HG03066 (cell line): ENCODE results near the gene REEP1.
"Not testable (repeated sequence)": the region's sequence is repeated elsewhere in the genome, so short reads cannot be mapped to it uniquely, and the experiment has no call there.

Experiments
- ATAC-seq: cut with Tn5 transposase; IDR thresholded peaks from one replicate; pipeline ENCODE4 v1.9.1; 2021; ENCODE audit warnings: low read depth; ENCODE audit not compliant: unreplicated experiment

Gene REEP1

DNA sequence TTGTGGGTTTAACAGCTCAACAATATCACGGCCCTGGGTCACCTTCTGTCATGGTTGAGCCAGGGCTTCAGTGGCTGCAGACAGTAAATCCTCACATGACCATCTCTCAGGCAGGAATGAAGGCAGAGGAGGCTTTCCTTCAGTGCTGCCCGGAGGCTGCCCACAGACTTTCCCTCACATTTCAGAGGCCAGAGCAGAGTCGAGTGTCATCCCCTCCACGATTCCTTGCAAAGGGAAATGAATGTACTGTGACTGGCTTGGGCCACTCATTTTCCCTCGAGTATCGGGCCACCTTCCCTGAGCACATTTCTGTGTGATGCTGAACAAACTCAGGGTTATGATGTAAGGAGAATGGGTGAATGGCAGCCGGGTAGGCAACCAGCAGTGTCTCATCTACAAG is 10.0 kb upstream of the REEP1 start:
- ATAC-seq: no peak

DNA sequence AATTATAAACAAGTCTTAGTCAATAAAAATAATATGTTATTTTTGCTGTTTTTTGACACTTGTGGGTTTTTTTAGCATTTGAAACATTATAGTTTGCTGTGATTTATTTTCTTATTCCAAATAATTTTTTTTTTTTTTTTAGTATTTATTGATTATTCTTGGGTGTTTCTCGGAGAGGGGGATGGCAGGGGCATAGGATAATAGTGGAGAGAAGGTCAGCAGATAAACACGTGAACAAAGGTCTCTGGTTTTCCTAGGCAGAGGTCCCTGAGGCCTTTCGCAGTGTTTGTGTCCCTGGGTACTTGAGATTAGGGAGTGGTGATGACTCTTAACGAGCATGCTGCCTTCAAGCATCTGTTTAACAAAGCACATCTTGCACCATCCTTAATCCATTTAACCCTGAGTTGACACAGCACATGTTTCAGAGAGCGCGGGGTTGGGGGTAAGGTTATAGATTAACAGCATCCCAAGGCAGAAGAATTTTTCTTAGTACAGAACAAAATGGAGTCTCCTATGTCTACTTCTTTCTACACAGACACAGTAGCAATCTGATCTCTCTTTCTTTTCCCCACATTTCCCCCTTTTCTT is 8.5 kb upstream of the REEP1 start:
- not testable (repeated sequence) for ATAC-seq

DNA sequence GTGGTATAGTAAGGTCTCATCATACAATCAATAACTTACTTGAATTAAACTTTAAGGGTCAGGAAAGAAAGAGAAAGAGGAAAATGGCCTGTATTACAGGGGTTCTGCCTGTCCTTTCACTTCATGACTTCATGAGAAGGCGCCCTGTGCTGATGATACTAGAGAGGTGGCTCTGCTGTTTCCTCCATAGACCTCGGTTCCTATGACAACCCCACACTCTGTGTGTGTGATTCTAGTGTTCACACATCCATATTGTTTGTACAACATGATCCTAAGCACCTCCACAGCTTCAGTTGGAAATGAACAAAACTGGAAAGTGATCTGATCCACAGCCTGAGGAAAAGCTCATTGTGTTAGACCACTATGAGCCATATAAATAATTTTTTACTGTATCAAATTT is 7.0 kb upstream of the REEP1 start:
- no peak for ATAC-seq

DNA sequence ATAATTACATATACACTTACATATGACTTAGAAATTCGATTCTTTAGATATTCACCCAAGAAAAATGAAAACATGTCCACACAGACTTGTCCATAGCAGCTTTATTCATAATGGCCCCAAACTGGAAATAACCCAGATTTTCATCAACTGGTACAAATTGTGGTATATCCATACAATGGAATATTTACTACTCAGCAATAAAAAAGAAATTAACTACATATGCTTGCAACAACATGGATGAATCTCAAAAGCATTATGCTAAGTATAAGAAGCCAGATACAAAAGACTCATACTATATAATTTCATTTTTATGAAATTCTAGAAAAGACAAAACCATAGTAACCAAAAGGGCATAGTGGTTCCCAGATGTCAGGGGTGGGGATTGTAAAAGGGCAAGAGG is 5.1 kb upstream of the REEP1 start:
- ATAC-seq: no peak

DNA sequence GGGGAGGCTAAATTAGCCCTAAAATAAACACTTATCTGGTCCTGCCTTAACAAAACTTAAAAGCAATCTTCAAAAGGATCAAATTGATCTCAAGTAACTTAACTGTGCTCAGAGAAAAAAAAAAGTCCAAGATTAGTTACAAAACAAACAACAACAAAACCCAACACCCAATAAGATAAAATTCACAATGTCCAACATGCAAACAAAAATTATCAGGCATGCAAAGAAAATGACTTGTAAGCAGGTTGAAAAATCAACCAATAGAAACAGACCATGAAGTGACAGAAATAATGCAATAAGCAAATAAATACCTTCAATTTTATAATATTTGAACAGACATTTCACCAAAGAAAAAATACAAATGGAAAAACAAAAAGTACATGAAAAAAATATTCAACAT is 4.0 kb upstream of the REEP1 start:
- ATAC-seq: no peak

DNA sequence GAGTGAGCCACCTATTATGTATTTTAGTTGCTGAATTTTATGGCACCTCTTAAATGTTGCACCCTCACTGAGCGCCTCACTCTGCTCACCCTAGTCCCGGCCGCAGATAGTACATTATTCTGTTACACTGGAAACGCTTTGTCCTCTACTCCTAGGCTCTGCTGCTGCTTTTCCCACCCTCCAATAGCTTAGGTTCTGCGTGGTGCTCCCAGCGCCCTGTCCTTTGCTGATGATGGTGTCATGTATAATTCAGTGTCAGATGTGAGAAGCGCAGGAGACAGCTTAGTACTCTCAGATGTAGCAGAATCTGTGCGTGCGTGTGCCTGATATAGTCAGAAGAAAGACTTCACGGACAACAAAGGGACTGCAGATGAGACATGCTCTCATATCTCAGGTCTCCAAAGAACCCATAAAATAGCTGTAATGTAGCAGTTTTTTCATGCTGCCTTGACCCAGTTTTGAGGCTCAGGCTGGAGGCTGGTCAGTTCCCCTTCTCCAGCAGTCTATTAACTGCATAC is 1.4 kb upstream of the REEP1 start:
- ATAC-seq: no peak

DNA sequence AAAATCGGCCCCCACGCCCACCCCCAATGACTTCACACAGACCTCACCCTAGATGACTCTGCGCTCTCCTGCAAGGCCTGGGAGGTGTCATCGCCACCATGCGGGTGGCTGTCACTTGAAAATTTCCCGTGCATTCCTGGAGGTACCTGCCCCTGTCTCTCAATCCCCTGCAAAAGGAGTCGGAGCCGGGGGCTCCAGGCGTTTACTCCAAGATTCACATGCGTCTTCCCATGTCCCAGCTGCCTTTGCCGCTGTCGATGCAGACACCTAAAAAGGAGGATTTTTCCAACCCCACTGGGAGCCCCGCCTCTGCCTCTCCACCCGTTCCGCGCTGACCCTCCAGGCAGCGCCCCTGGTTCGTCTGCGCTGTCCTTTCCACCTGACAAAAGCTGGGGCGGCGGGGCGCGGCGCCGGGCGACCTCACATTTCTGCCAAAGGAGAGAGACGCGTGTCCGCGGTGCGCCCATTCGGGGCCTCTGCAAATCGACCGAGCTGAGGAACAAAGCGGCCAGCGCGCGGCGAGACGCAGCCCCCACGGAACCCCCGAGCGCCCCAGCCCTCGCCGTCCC is 667 bp downstream of the REEP1 start:
- ATAC-seq: no peak

DNA sequence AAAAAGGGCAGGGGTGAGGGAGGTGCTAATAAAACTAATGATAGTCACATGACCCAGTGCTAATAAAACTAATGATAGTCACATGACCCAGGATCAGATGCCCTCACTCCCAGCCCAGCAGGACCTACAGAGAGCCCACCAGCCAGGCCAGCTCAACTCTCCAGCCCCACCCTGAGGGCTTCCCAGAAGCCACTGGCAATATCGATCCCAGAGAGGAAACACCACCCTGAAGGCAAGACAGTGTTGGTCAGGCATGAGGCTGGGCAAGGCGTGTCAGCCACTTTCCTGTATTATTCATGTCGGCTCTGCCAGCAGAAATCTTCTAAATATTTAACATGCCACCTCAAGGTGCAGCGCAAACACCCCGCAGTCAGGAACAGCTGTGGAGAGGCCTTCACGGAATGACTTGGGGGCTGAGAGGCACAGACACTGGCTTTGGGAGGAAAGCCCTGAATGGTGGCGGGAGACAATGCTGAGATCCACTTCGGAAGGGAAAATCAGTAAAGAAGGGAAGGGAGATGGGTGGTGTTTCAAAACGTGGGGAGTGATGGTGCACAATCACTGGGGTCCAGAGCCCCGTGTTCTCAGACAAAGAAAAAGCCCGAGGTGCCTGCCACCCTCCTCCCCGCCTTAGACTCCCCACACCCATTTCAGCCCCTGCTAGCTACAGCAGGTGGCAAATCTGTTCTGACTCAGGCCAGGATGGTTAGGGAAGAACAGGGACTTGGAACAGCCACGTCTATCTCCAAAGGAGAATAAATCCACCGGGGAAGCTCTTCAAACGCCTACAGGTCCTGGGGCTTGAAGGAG is 1.4 kb downstream of the REEP1 start:
- no peak for ATAC-seq

DNA sequence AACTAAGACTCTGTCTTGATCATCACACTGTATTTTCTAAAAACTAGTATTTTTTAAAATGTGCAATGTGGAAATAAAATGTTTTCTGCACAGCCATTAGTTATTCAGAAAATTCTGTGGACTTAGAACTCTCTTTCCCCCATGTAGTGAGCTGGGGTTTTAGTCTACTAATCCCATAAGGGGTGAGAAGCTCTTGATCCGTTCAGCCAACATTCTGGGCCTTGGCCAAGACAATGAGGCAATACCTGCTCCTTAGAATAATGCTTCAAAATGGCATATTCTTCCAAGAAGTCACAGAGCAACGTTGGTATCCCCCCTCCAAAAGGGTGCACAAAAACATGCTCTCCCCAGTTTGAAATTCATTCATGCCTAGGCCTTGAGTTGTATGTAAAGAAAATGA is 4.0 kb downstream of the REEP1 start:
- no peak for ATAC-seq

DNA sequence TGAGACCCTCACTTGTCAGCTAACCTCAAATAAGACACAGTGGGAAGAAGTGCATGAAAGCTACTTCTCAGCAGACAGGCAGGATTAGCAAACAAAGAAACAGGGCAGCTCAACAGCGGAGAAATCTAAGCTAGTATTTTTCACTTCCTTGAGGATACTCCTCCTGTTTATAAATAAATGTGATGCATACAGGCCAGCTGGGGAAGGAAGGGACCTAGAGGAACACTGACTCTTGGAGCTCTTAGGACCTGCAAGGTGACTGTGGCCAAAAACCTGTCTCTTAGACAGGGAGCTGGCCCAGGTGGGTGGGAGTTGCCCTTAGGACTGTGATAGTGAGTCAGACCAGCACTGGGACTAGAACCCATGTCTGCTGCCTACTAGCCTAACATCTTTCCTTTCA is 4.8 kb downstream of the REEP1 start:
- ATAC-seq: no peak

DNA sequence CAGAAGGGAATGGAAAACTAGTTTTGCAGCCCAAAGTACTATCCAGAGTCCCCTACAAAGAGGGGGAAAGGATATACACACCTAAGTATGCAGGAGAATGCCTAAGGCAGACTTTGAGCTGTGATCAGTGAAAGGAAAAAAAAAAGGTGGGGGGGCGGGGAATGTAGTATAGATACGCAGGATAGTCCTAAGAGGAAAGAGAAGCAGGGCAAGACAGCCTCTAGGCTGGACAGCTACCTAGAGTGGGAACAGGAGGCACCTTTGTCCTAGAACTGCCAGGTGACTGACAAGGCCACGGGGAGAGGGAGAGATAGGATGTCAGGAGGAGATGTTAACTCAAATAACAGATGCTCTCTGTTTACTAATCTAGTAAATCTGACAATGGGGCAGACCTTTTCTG is 6.0 kb downstream of the REEP1 start:
- ATAC-seq: no peak

DNA sequence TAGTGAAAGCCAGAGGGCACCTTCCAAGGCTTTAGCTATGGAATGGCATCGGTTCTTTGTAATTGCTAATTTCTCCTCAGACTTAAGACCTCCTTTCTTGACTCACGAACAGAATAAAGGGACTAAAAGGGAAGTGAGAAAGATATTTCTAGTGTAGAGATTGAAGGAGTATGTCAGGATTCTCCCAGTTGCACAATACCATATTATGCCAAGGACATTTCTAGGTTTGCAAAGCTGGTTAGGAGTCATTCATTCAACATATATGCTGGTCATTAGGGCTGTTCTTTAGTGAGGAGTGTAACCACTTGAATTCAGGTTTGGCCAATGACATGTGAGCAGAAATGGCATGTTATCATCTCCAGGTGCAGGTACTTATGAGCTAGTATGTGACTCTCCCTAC is 7.4 kb downstream of the REEP1 start:
- ATAC-seq: no peak

DNA sequence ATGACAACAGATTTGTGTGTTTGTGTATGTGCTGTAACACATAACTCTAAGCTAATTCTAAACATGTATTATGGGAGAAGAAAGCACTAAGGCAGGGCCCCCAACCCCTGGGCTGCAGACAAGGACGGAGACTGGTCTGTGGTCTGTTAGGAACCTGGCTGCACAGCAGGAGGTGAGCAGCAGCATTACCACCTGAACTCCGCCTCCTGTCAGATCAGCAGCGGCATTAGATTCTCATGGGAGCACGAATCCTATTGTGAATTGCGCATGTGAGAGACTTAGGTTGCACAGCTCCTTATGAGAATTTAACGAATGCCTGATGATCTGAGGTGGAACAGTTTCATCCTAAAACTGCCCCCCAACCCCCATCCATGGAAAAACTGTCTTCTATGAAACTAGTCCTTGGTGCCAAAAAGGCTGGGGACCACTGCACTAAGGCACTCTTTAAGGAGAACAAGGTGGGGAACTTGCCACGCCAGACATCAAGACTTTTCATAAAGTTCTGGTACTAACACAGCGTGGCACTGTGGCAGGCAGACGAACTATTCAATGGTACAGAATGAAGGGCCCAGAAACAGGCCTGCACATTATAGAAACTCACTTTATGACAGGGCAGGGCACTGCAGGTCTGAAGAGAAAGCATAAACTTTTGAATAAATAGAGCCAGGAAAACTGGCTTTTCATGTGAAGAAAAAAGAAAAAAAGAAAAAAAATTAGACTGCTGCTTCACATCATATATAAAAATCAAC is 14.0 kb downstream of the REEP1 start:
- ATAC-seq: no peak

DNA sequence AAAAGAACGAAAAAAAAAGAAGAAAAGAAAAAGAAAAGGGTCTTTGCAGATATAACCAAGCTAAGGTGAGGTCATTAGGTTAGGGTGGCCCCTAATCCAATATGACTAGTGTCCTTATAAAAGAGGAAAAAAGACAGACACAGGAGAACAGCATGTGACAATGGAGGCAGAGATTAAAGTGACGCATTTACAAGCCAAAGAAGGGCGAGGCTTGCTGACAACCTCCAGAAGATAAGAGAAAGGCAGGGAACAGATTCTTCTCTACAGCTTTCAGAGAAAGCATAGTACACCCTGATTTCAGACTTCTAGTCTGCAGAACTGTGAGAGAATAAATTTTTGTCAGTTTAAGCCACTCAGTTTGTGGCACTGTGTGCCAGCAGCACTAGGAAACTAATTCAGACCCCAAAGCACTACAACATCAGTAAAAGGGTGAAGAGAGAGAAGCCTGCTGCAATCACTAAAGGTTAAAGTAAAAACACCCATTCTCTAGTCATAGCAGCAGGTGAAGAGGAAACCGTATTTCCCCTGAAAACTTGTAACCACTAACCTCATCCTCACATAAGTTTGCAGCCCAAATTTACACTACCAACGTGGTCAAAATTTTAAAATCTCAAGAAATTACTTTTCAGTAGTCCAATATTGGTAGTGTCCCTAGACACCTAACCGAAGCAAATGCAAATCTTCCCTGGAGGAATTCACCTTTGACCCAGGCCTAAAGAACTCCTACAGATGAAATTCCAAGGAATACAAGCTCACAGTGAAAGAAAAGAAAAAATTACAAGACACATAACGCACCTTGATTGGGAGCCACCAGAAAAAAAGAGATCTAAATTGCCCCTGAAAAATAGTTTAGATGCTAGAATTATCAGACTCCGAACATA is 17.5 kb downstream of the REEP1 start:
- ATAC-seq: no peak

DNA sequence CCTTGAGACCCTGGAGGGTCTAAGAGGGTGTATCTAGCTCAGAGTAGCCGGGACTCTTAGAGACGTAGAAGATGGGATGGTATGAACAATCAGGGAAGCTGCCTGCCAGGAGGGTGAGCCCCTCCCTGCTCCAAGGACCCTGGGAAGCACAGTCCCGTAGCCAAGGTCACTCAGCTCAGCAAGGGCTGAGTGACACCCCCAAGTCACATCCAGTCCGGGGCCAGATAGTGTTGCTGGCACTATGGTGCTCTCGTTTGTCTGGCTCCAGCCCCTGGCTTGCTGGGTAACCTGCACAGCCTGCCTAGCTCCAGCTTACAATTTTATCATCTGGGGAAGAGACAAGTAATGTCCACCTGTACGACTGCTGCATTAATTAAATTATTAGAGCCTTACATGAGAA is 22.3 kb downstream of the REEP1 start:
- no peak for ATAC-seq

DNA sequence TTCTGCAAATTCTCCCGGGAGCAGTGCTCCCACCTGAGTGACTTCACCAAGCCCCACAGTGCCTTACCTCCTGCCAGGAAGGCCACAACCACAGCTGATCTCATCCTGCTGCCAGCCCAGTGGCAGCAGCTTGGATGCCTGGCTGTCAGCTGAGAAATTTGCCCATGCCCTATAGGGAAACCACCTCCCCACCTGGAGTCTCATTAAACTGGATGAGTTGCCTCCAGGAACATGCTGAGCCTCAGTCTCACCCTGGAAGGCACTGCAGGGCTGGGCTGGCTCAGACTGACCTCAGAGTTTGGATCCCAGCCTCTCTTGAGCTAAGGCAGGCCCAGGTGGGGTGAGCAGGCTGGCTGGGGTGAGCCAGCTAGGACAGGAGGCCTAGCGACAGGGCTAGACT is 23.3 kb downstream of the REEP1 start:
- no peak for ATAC-seq

DNA sequence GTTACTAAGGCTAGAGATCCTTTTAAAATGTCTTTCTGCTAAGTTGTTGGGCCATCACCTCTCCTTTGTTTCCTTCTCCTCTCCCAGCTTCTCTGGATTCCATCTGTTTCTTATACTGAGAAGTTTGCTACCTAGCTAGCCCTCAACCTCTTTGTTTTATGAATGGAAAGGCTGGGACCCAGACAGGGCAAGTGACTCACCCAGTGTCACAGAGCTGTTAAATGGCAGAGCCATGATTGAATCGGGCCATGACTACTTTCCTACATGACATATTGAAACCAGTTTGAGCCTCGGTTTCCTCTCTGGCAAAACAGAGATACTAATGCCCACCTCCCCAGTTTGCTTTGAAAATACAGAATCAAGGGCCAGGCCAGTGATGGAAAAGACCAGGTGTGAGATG is 24.1 kb downstream of the REEP1 start:
- no peak for ATAC-seq

DNA sequence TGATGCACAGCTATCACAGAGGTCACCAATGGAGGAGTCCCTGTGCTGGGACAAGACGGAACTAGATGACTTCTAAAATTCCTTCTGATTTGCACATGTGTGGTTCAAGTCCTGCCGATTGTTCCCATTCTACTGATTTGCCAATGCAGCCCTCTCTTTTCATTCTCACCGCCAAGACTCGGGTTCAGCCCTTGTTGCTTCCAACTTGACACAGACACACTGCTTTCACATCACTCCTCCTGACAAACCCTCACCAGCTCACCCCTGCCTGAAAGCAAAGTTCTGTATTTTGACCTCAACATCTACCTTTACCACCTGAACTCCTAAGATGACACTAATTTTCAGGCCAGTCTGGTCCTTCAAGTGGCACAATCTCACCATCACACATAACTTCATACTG is 25.5 kb downstream of the REEP1 start:
- ATAC-seq: no peak

DNA sequence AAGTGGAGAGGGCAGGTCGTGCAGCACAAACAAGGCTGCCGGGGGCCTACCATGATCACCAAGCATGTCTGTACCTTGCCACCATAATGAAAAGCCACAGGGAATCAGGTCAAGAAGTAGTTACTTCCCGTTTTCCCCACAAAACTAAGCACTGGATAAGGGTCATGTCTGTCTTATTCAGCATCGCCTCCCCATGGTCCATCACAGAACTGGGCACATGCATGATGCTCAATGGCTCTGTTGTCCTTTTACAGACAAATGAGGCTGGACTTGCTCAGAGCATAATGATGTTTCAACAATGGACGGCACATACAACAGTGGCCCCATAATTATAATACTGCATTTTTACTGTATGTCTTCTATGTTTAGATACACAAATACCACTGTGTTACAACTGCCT is 27.5 kb downstream of the REEP1 start:
- ATAC-seq: no peak

DNA sequence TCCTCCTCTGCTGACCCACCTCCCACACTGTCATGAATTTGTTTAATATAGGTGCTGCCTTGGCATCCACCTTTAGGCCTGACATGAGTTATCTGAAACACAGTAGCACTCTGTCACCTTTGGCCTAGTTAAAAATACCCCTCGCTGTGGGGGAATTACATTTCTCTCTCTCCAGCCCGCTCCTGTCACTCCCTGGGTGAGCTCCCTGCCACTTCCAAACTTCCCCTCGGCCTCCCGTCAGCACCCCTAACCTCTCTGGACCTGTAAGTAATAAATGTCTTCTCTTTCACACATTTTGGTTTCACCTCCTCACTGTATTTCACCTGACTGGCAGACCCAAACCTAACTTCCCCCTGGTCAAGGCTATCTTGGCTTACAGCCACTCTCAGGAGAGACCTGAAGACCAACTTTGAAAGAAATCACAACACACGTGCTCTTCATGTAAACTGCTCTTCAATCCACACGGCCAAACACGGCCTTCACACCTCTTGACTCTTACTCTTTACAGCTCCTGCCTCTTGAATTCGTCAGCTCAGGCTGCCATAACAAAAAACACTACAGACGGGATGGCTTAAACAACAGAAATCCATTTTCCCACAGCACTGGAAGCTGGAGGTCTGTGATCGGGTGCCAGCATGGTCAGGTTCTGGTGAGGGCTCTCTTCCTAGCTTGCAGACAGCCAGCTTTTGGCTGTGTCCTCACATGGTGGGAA is 28.3 kb downstream of the REEP1 start:
- no peak for ATAC-seq
